H1 (cell line): ENCODE data around the gene HES3.

Source experiments
- E2F6 ChIP-seq: IDR thresholded peaks from 2 replicates; pipeline ENCODE4 v1.6.1; 2012; ENCODE audit warnings: inconsistent platforms
- EGR1 ChIP-seq: IDR thresholded peaks from 2 replicates; pipeline ENCODE4 v1.6.1; 2011; ENCODE audit warnings: low read depth, low read length, borderline replicate concordance
- EZH2 ChIP-seq: fragments of 200-600 bp; sonication (generic); IDR thresholded peaks from 2 replicates; pipeline ENCODE4 v1.7.1; 2012; ENCODE audit warnings: low read depth, mild to moderate bottlenecking, moderate library complexity, low read length, inconsistent platforms; ENCODE audit not compliant: severe bottlenecking
- FOSL1 ChIP-seq: IDR thresholded peaks from 2 replicates; pipeline ENCODE4 v1.6.1; 2011; ENCODE audit warnings: mild to moderate bottlenecking, low read depth, low read length, moderate library complexity; ENCODE audit not compliant: insufficient read depth
- GABPA ChIP-seq: IDR thresholded peaks from 2 replicates; pipeline ENCODE4 v1.6.1; 2011; ENCODE audit warnings: mild to moderate bottlenecking, low read length, moderate library complexity, borderline replicate concordance; ENCODE audit not compliant: insufficient read depth
- JUN ChIP-seq: IDR thresholded peaks from 2 replicates; pipeline ENCODE4 v1.6.1; 2011; ENCODE audit warnings: low read depth, mild to moderate bottlenecking, improper control_type of control experiment, low read length
- POLR2A ChIP-seq, 2 experiments: IDR thresholded peaks; 1 replicate in 1 of 2; 2 replicates in 1 of 2; pipeline ENCODE4 v1.6.1; 2011; ENCODE audit warnings: low read depth in 2 of 2, low read length in 2 of 2, mild to moderate bottlenecking in 2 of 2; ENCODE audit errors: control extremely low read depth in 1 of 2
- POLR2AphosphoS5 ChIP-seq: IDR thresholded peaks from 2 replicates; pipeline ENCODE4 v1.6.1; 2011; ENCODE audit warnings: low read depth, low read length
- SIRT6 ChIP-seq: IDR thresholded peaks from one replicate; pipeline ENCODE4 v1.7.1; 2012; ENCODE audit warnings: low read length, inconsistent platforms
- TBP ChIP-seq: IDR thresholded peaks from 2 replicates; pipeline ENCODE4 v1.6.1; 2011; ENCODE audit warnings: low read depth, low read length, improper control_type of control experiment
- TCF12 ChIP-seq: IDR thresholded peaks from 2 replicates; pipeline ENCODE4 v1.6.1; 2011; ENCODE audit warnings: low read depth, mild to moderate bottlenecking, low read length
- TF ChIP-seq, protein P1 (sequence below), 3 experiments: IDR thresholded peaks; 1 replicate in 2 of 3; 2 replicates in 1 of 3; pipeline versions ENCODE4 v1.5.1 to v1.6.1; 2011; ENCODE audit warnings: low read length in 3 of 3, mild to moderate bottlenecking in 3 of 3, inconsistent platforms in 2 of 3, low read depth in 1 of 3, moderate library complexity in 1 of 3; ENCODE audit not compliant: insufficient read depth in 1 of 3; ENCODE audit errors: control extremely low read depth in 1 of 3

DNA sequence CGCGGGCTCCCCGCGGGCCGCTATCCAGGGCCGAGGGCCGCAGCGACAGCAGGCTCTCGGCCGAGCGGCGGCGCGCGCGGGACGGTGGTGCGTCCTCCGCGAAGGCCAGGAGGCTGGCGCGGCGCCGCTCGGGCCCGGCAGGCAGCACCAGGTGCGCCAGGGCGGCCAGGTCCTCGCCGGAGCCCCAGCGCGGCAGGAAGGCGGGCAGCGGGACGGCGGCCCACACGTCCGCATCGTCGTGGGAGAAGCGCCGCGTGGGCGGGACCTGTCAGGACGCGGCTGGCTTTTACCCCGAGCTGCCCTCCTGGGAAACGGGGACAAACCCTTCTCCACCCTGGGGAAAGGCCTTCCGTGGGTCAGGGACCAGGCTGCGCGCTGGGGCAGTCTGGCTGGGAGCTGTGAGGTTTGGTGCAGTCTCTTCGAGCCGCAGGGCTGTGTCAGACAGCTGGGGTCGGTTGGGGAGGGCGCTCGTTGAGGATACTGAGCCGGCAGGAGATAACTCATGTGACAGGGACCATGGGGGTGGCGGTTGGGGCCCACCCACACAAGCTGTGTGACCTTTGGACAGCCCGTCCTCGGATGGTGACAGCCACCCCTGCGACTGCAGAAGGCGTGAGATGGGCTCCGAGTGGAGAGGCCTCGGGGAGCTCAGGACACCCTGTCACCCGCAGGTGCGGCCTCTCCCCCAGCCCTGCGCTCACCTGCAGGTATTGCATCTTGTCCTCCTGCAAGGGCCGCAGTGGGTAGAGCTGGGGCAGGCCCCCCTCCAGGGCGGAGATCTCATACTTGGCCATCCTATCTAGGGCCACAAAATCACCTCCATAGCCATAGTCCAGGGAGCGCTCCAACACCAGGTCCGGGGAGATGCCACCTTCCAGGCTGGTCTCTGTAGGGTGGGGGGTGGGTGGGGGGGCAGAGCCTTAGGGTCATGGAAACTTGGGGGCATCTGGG lies 6.0 kb downstream of the HES3 start:
- no peak for TF ChIP-seq JUN
- TF ChIP-seq, protein P1, sequence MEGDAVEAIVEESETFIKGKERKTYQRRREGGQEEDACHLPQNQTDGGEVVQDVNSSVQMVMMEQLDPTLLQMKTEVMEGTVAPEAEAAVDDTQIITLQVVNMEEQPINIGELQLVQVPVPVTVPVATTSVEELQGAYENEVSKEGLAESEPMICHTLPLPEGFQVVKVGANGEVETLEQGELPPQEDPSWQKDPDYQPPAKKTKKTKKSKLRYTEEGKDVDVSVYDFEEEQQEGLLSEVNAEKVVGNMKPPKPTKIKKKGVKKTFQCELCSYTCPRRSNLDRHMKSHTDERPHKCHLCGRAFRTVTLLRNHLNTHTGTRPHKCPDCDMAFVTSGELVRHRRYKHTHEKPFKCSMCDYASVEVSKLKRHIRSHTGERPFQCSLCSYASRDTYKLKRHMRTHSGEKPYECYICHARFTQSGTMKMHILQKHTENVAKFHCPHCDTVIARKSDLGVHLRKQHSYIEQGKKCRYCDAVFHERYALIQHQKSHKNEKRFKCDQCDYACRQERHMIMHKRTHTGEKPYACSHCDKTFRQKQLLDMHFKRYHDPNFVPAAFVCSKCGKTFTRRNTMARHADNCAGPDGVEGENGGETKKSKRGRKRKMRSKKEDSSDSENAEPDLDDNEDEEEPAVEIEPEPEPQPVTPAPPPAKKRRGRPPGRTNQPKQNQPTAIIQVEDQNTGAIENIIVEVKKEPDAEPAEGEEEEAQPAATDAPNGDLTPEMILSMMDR (IDR thresholded peaks at IDR 0.05; ENCODE audit: control extremely low read depth in 1 of 3, insufficient read depth in 1 of 3, low read depth in 1 of 3, low read length in 3 of 3) = no peak
- TF ChIP-seq POLR2AphosphoS5 = no peak
- TF ChIP-seq GABPA = peak; percentile 50; the same call in 1 of the 2 replicates
- TF ChIP-seq FOSL1 = no peak
- no peak for TF ChIP-seq EGR1
- TF ChIP-seq SIRT6 = no peak
- TF ChIP-seq E2F6 = no peak
- no peak for TF ChIP-seq TBP
- no peak for TF ChIP-seq TCF12
- no peak for TF ChIP-seq EZH2
- TF ChIP-seq POLR2A (IDR thresholded peaks at IDR 0.05; ENCODE audit: control extremely low read depth in 1 of 2, low read depth in 2 of 2, low read length in 2 of 2) = 0 out of 3 replicates have a peak, but pooled peaks of 1 of the 2 experiments have one; percentile 33
